WERI-Rb-1 (cell line): ENCODE results near the gene RABL6.

ENCODE experiments used
- DNase-seq: peaks from one replicate; pipeline ENCODE4 v3.0.0-alpha.2; 2020
- H3K27ac ChIP-seq: fragments of 250-450 bp; sonication (Bioruptor Pico); 2 replicates; pipeline ENCODE4 v1.5.1; 2020; ENCODE audit warnings: mild to moderate bottlenecking, moderate library complexity
- H3K27me3 ChIP-seq: fragments of 250-450 bp; sonication (Bioruptor Pico); 2 replicates; pipeline ENCODE4 v1.5.1; 2021; ENCODE audit warnings: mild to moderate bottlenecking, low read depth, moderate library complexity; ENCODE audit not compliant: insufficient read depth, severe bottlenecking
- H3K36me3 ChIP-seq: fragments of 250-450 bp; sonication (Bioruptor Pico); 2 replicates; pipeline ENCODE4 v1.5.1; 2020; ENCODE audit warnings: mild to moderate bottlenecking, moderate library complexity
- H3K4me3 ChIP-seq: 2 replicates; pipeline ENCODE4 v1.5.1; 2011; ENCODE audit warnings: low read depth, mild to moderate bottlenecking, control low read depth, low read length
- H3K9me3 ChIP-seq: fragments of 250-450 bp; sonication (Bioruptor Pico); 2 replicates; pipeline ENCODE4 v1.5.1; 2021; ENCODE audit warnings: mild to moderate bottlenecking, moderate library complexity; ENCODE audit not compliant: severe bottlenecking
- TF ChIP-seq, protein P1 (sequence below): IDR thresholded peaks from 2 replicates; pipeline ENCODE4 v1.5.1; 2011; ENCODE audit warnings: low read depth, mild to moderate bottlenecking, control low read depth, inconsistent platforms, low read length

RABL6 gene

GRCh38 chr9:136808075-136808805 is 492 bp downstream of the RABL6 start:
- TF ChIP-seq, protein P1, sequence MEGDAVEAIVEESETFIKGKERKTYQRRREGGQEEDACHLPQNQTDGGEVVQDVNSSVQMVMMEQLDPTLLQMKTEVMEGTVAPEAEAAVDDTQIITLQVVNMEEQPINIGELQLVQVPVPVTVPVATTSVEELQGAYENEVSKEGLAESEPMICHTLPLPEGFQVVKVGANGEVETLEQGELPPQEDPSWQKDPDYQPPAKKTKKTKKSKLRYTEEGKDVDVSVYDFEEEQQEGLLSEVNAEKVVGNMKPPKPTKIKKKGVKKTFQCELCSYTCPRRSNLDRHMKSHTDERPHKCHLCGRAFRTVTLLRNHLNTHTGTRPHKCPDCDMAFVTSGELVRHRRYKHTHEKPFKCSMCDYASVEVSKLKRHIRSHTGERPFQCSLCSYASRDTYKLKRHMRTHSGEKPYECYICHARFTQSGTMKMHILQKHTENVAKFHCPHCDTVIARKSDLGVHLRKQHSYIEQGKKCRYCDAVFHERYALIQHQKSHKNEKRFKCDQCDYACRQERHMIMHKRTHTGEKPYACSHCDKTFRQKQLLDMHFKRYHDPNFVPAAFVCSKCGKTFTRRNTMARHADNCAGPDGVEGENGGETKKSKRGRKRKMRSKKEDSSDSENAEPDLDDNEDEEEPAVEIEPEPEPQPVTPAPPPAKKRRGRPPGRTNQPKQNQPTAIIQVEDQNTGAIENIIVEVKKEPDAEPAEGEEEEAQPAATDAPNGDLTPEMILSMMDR: no peak

DNA sequence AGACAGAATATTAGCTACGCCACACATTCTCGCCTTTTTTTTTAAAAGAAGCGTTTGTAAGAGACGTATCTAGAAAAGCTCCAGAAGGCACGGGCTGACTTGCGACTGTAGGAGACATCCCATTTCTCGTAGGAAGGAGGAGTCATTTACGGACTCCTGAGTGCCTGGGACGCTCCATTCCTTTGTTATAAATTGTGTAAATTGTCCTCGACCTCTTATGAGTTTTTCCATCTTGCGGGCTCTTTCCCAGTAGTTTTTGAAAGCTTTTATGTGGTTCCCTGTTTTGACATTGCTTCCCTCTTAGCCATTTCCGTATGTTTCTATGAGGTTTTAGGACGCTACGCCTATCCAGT is 1.0 kb downstream of the RABL6 start:
- TF ChIP-seq, protein P1: no peak
- no peaks in the 10 kb centered on the region for H3K9me3 ChIP-seq
- no peaks in the 10 kb centered on the region for H3K27me3 ChIP-seq
- no peak for DNase-seq
- H3K4me3 ChIP-seq: peak overlapping the region; percentile 75
- H3K27ac ChIP-seq: peak overlapping the region; percentile 99
- H3K36me3 ChIP-seq: peaks cover 86% of the 10 kb centered on the region

More at GRCh38 chr9:136808075-136808805, 492 bp downstream of the RABL6 start:
- H3K4me3 ChIP-seq: peak overlapping the region; percentile 75
- no peaks in the 10 kb centered on the region for H3K27me3 ChIP-seq
- peak overlapping the region; percentile 99 for H3K27ac ChIP-seq
- no peaks in the 10 kb centered on the region for H3K9me3 ChIP-seq
- H3K36me3 ChIP-seq: peaks cover 83% of the 10 kb centered on the region
- no peak for DNase-seq

- DNase-seq: no peak
- TF ChIP-seq, protein P1: no peak
- Histone ChIP-seq H3K9me3 (no peaks in the 10 kb centered on the region), H3K27me3 (no peaks in the 10 kb centered on the region), H3K4me3 (no peak overlapping the region), H3K27ac (no peak overlapping the region), H3K36me3 (peaks cover 72% of the 10 kb centered on the region)
Observed at GRCh38 chr9:136814725-136815421, 7.1 kb downstream of the RABL6 start.

- TF ChIP-seq, protein P1: no peak
- DNase-seq: no peak
Observed at GRCh38 chr9:136815422-136815782, 7.7 kb downstream of the RABL6 start.

GRCh38 chr9:136820971-136821825 is 13.4 kb downstream of the RABL6 start:
- no peak overlapping the region for H3K27ac ChIP-seq
- TF ChIP-seq, protein P1: no peak
- H3K36me3 ChIP-seq: peaks cover 40% of the 10 kb centered on the region
- H3K9me3 ChIP-seq: no peaks in the 10 kb centered on the region
- no peaks in the 10 kb centered on the region for H3K27me3 ChIP-seq
- no peak for DNase-seq
- no peak overlapping the region for H3K4me3 ChIP-seq

More at GRCh38 chr9:136815422-136815782, 7.7 kb downstream of the RABL6 start:
- Histone ChIP-seq H3K36me3 (peaks cover 67% of the 10 kb centered on the region), H3K4me3 (no peak overlapping the region), H3K27ac (no peak overlapping the region), H3K9me3 (no peaks in the 10 kb centered on the region), H3K27me3 (no peaks in the 10 kb centered on the region)
